COLO668 (cell line): ENCODE measurements around the gene MX1.
A peak's percentile ranks its signal among the peaks of the same experiment; 100 is the strongest.

Experiments
- DNase-seq: peaks from one replicate; lab custom pipeline; 2025; ENCODE audit not compliant: unreplicated experiment; lab: John Stamatoyannopoulos, UW

Gene MX1, protein sequence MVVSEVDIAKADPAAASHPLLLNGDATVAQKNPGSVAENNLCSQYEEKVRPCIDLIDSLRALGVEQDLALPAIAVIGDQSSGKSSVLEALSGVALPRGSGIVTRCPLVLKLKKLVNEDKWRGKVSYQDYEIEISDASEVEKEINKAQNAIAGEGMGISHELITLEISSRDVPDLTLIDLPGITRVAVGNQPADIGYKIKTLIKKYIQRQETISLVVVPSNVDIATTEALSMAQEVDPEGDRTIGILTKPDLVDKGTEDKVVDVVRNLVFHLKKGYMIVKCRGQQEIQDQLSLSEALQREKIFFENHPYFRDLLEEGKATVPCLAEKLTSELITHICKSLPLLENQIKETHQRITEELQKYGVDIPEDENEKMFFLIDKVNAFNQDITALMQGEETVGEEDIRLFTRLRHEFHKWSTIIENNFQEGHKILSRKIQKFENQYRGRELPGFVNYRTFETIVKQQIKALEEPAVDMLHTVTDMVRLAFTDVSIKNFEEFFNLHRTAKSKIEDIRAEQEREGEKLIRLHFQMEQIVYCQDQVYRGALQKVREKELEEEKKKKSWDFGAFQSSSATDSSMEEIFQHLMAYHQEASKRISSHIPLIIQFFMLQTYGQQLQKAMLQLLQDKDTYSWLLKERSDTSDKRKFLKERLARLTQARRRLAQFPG

DNA sequence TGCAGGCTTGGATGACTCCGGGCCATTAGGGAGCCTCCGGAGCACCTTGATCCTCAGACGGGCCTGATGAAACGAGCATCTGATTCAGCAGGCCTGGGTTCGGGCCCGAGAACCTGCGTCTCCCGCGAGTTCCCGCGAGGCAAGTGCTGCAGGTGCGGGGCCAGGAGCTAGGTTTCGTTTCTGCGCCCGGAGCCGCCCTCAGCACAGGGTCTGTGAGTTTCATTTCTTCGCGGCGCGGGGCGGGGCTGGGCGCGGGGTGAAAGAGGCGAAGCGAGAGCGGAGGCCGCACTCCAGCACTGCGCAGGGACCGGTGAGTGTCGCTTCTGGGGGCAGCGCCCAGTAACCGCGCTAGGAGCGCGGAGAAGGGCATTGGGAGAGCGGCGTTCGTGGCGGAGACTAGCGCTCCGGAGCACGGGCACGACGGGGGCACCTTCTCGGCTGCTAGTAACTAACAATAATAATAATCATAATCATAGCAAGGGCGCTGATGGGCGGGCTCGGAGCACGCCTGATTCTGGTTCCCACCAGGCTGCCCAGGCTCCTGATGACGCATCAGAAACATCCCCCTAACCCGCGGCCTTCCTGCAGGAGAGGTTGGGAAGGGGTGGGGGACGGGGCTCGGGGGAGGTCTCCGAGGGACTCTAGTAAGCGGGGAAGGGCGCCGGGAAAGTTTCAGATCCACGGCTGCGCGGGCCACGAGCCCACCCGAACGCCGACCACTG, at the start of gene MX1:
MX1 (plus strand) TSS at position 286 of the 722 bp plus-strand sequence. CDS start 5,832 bp downstream, outside the sequence.
- peak; percentile 62 for DNase-seq

DNA sequence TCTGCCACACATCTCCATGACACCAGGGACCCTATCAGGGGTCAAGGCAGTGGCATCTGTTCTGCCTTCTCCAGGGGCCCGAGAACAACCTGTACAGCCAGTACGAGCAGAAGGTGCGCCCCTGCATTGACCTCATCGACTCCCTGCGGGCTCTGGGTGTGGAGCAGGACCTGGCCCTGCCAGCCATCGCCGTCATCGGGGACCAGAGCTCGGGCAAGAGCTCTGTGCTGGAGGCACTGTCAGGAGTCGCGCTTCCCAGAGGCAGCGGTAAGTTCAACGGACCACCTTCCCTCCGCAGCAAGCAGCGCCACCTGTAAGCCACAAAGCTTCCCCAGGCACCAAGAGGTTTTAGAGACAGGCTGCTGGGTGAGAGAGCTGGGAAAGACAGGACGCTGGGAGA, 48.3 kb upstream of the MX1 start:
- no peak for DNase-seq

GRCh38 chr21:41378849-41379248, 47.2 kb upstream of the MX1 start:
- DNase-seq: no peak

DNA sequence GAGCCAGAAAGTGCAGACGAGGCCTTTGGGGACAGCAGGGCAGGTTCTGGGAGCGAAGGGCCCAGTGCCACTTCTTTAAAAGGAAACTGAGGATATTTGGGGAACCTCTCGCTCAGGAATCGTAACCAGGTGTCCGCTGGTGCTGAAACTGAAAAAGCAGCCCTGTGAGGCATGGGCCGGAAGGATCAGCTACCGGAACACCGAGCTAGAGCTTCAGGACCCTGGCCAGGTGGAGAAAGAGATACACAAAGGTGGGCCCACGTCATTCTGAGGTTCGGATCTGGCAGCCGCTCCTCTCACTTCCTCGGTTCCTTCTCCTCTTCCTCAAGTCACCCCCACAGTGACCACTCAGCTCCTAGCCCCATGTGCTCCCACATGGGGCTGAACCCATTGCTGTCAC, 46.1 kb upstream of the MX1 start:
- no peak for DNase-seq

GRCh38 chr21:41381731-41382130, 44.3 kb upstream of the MX1 start:
- DNase-seq: no peak

DNA sequence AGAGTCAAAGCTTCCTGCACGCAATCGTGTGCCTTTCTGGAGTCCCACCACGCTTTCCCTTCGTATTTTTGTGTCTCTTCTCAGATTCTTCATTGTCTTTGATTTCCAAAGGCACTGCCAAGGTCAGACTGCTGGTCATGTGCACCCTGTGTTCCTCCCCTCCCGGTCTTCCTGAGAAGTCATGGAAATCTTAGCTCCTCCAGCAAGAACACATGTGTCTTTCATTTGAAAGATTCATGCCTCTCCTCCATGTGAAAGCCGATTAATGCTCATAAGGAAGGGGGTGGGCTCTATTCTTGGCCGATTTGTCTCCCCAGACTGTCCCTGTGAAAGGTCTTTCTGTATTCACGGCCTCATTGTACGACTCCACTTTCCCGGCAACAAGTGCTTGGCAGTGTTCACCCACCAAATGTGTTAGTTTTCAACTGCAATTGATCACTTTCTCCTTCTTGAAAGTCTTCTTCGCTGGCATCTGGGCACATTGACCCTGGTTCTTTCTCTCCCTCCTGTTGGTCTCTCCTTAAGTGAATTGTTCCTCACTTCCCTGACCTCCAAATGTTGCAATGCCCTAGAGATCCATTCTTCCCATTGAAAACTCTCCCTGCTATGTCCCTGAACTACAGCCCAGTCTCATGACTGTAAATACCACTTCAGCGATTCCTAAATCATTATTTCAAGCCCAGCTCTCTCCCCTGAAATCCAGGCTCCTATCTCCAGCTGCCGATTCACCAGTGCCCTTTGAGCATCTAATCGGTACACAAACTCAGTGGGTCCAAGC, 38.8 kb upstream of the MX1 start:
- no peak for DNase-seq

- DNase-seq: no peak
Measured at GRCh38 chr21:41387824-41388223, 38.2 kb upstream of the MX1 start.

DNA sequence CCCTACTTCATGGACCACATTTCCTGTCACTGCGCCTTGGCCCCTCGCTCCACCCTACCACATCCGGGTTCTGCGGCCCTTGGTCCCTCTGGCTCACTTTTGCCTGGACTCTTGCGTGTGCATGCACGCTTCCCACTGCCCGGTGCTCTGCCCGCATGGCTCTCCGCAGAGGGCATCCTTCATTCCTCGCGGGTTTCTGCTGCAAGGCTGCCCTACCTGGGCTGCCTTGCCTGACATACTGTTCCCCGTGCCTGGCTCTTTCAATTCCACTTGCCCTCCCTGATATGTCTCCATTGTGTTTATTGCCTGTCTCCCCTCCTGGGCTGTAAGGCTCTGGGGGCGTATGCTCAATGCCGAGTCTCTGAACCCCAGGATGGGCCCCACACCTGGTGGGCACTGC, 37.8 kb upstream of the MX1 start:
- DNase-seq: no peak

GRCh38 chr21:41390043-41390639, 35.9 kb upstream of the MX1 start:
- no peak for DNase-seq

GRCh38 chr21:41393876-41394465, 32.1 kb upstream of the MX1 start:
- DNase-seq: no peak

GRCh38 chr21:41396558-41397075, 29.4 kb upstream of the MX1 start:
- DNase-seq: no peak

DNA sequence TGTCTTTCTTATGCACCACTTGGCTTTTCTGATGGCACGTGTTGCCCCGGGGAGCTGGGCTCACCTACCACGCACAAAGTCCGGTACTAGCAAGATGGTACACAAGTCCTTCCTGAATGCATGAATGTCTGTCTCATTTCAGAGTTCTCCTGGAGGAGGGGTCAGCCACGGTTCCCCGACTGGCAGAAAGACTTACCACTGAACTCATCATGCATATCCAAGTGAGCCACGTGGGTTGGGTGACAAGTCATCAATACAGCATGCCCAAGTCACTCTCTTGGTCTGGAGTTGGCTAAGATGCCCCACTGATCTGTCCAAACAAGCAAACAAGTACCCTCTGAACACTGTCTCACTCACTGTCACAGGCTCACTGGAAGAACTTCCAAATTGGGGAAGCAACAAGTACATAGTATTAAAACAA, 28.6 kb upstream of the MX1 start:
- no peak for DNase-seq

DNA sequence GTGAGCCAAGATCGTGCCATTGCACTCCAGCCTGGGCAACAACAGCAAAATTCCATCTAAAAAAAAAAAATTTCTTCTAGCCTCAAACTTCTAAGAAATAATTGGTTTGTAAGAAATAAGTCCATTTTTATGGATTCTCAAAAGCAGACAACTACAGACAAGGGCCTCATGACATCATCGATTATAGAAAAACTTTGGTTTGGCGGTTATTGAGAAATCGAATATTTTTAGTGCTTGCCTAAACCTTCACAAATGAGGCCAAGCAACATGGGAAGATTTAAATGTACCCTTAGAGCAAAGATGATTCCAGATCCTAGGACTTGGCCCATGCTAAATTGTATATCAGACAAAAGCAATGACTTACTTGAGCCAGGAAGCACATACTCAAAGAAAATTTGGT, 27.8 kb upstream of the MX1 start:
- no peak for DNase-seq

- DNase-seq: no peak
Measured at GRCh38 chr21:41398831-41399230, 27.2 kb upstream of the MX1 start.

DNA sequence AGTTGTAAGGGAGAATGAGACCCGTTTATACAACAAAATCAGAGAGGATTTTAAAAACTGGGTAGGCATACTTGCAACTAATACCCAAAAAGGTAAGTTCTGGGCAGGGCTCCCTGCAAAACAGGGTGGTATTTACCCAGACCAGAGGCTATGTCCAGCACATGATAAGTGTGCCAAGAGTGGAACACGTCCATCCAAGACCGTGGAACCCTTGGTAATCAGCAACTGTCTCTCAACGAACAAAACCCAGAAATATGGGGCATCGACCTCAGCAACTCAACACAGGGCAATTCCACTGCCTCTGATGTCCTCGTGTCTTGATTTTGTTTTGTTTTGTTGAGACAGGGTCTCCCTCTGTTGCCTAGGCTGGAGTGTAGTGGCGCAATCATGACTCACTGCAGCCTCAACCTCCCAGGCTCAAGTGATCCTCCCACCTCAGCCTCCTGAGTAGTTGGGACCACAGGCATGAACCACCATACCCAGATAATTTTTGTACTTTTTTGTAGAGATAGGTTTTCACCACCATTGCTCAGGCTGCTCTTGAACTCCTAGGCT, 26.7 kb upstream of the MX1 start:
- no peak for DNase-seq

DNA sequence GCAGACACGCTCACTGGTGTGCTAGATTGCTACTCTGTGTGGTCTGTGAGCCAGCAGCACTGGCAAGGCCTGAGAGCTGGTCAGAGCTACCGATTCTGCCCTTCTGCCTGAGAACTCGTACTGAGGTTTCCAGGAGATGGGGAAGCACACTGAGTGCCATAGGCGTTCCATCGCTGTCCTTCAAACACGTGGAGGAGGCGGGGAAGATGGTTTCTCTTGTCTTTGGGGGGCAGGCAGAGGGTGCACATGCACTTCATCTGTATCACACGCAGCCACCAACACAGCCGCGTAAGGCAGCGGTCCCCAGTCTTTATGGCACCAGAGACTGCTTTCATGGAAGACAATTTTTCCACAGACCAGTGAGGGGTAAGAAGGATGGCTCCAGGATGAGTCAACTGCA, 23.8 kb upstream of the MX1 start:
- DNase-seq: no peak

GRCh38 chr21:41402796-41403195, 23.2 kb upstream of the MX1 start:
- no peak for DNase-seq

GRCh38 chr21:41403331-41403730, 22.7 kb upstream of the MX1 start:
- no peak for DNase-seq

DNA sequence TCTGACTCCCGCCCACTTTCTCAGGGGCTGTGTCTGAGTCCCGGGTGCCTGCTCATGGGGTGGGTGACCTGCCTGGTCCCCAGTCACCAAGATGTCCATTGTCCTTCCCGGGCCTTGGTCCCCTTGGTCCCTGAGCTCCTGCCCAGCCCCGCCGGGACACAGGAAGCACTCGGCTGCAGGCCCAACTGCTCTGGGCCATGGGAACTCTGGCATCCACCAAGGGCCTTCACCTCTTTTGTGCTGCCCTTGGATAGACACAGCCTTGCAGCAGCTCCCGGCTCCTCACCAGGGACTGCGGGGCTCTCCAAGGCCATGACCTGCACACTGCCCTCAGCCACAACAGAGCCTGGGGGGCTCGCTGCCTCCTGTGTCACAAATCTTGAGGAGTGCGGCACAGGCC, 22.1 kb upstream of the MX1 start:
- DNase-seq: no peak

DNA sequence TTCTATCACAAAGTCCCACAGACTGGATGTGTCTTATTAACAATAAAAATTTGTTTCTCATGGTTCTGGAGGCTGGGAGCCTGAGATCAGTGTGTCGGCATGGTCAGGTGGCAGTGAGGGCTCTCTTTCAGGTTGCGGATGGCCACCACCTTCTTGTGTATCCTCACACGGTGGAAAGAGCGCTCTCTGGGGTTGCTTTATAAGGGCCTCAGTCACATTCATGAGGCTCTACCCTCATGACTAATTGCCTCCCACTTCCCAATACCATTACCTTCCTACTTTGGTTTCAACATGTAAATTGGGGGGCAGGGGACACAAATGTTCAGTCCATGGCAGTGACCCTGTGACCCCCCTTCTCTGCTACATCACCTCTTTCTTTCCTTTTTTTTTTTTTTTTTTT, 20.7 kb upstream of the MX1 start:
- no peak for DNase-seq
